HepG2 (cell line): Measurements from ENCODE around the gene GTF2H1. TPM values are rescaled to one million over a fixed set of nuclear protein-coding genes. Genes with fewer than 3 reads are reported as not detected.
A peak's percentile ranks its signal among the peaks of the same experiment; 100 is the strongest.

Experiments
- ATAC-seq: fragments of 200-7000 bp; cut with Tn5 transposase; 3 replicates; pipeline ENCODE4 v1.9.1; 2020; ENCODE audit warnings: mild to moderate bottlenecking, moderate library complexity
- BruUV-seq: library from RNA; stranded (reverse); fragments of 400-500 nt; replicated peaks from 2 replicates; lab custom pipeline; 2021; lab: Mats Ljungman, UMichigan
- CTCF ChIA-PET: fragments of 300-600 bp; formaldehyde crosslinking; extraction: SDS; loops from one replicate; lab custom pipeline; 2021; ENCODE audit warnings: low total read pairs, inconsistent platforms, low intra/inter-chr PET ratio; lab: Yijun Ruan, JAX
- POLR2A ChIA-PET: fragments of 350-600 bp; sonication (Branson Sonifier 250); formaldehyde crosslinking; loops from one replicate; lab custom pipeline; 2020; ENCODE audit warnings: antibody characterized with exemption, inconsistent platforms; lab: Yijun Ruan, JAX
- DNase-seq: peaks from one replicate; pipeline ENCODE4 v3.0.0-alpha.2; 2015; ENCODE audit warnings: low spot score
- FAIRE-seq: peaks from 3 replicates; lab custom pipeline; 2011; peaks lifted over from hg19 to GRCh38; lab: Jason Lieb, UNC
- H2AFZ ChIP-seq: one replicate; pipeline ENCODE4 v1.6.1; 2011; ENCODE audit warnings: low read length, inconsistent platforms
- H3K27ac ChIP-seq: fragments of 300-600 bp; 3 replicates; pipeline ENCODE4 v1.8.0; 2011; ENCODE audit warnings: mixed run types, mild to moderate bottlenecking, mixed read lengths, low read length, inconsistent platforms; ENCODE audit not compliant: insufficient read depth; ENCODE audit errors: extremely low read length
- H3K27me3 ChIP-seq, 2 experiments: fragments of 200-600 bp in 1 of 2; 2 replicates in 1 of 2; 3 replicates in 1 of 2; pipeline versions ENCODE4 v1.6.0 to v1.8.0; 2011; ENCODE audit warnings: low read length in 2 of 2, mild to moderate bottlenecking in 2 of 2, moderate library complexity in 2 of 2, inconsistent platforms in 1 of 2; ENCODE audit not compliant: insufficient read depth in 2 of 2, control insufficient read depth in 1 of 2
- H3K36me3 ChIP-seq, 2 experiments: fragments of 200-600 bp in 1 of 2; replicated peaks in 1 of 2; 2 replicates in 1 of 2; 3 replicates in 1 of 2; pipeline versions ENCODE4 v1.5.1 to v1.8.0; 2011; ENCODE audit warnings: low read length in 2 of 2, inconsistent platforms in 1 of 2; ENCODE audit not compliant: insufficient read depth in 2 of 2, control insufficient read depth in 1 of 2
- H3K4me1 ChIP-seq: 2 replicates; pipeline ENCODE4 v1.5.1; 2012; ENCODE audit warnings: low read length, inconsistent platforms; ENCODE audit not compliant: insufficient read depth
- H3K4me2 ChIP-seq: 2 replicates; pipeline ENCODE4 v1.6.0; 2011; ENCODE audit warnings: low read depth, low read length, inconsistent platforms
- H3K4me3 ChIP-seq, 3 experiments: fragments of 200-600 bp in 1 of 3; sonication (generic), shearing (Covaris generic) in 1 of 3; replicated peaks in 1 of 3; 2 replicates each; pipeline ENCODE4 v1.5.1; 2011 to 2016; ENCODE audit warnings: low read length in 3 of 3, inconsistent platforms in 2 of 3, low read depth in 2 of 3, mild to moderate bottlenecking in 2 of 3, control low read depth in 1 of 3, mixed read lengths in 1 of 3; ENCODE audit not compliant: insufficient read depth in 1 of 3
- H3K79me2 ChIP-seq: one replicate; pipeline ENCODE4 v1.6.1; 2011; ENCODE audit warnings: low read length, inconsistent platforms; ENCODE audit not compliant: insufficient read depth
- H3K9ac ChIP-seq: 2 replicates; pipeline ENCODE4 v1.6.0; 2011; ENCODE audit warnings: mild to moderate bottlenecking, low read depth, low read length, inconsistent platforms; ENCODE audit not compliant: insufficient read depth
- H3K9me3 ChIP-seq: 2 replicates; pipeline ENCODE4 v1.5.1; 2012; ENCODE audit warnings: mild to moderate bottlenecking, low read length
- H4K20me1 ChIP-seq: 2 replicates; pipeline ENCODE4 v1.6.0; 2011; ENCODE audit warnings: inconsistent platforms, mild to moderate bottlenecking, low read length, moderate library complexity; ENCODE audit not compliant: insufficient read depth
- ATM ChIP-seq: fragments of 450-650 bp; IDR thresholded peaks from 2 replicates; pipeline ENCODE4 v1.7.1; 2017; ENCODE audit warnings: mild to moderate bottlenecking, borderline replicate concordance
- HDAC6 ChIP-seq: fragments of 200-600 bp; sonication (generic); IDR thresholded peaks from 2 replicates; pipeline ENCODE4 v1.7.0; 2017; ENCODE audit warnings: mild to moderate bottlenecking, antibody characterized with exemption, low read length, low read depth
- HOXA9 ChIP-seq: sonication (generic); formaldehyde crosslinking; IDR thresholded peaks from 2 replicates; pipeline ENCODE4 v1.8.1; 2022; ENCODE audit warnings: missing genetic modification reagents, mild to moderate bottlenecking, moderate library complexity, borderline replicate concordance
- MAFK ChIP-seq, 2 experiments: IDR thresholded peaks in 1 of 2; conservative IDR thresholded peaks in 1 of 2; 2 replicates each; pipeline ENCODE4 v1.6.1; 2011; ENCODE audit warnings: improper control_type of control experiment in 2 of 2, low read length in 2 of 2
- NFE2L2 ChIP-seq: fragments of 150-350 bp; IDR thresholded peaks from 2 replicates; pipeline ENCODE4 v1.6.1; 2014; ENCODE audit warnings: low read length
- SCMH1 ChIP-seq: sonication (generic); formaldehyde crosslinking; IDR thresholded peaks from 2 replicates; pipeline ENCODE4 v1.9.0; 2021; ENCODE audit warnings: missing genetic modification reagents, mild to moderate bottlenecking, borderline replicate concordance
- SP5 ChIP-seq: IDR thresholded peaks from 2 replicates; pipeline ENCODE4 v1.6.1; 2016; ENCODE audit warnings: low read depth, borderline replicate concordance
- YEATS4 ChIP-seq: sonication (generic); formaldehyde crosslinking; IDR thresholded peaks from 2 replicates; pipeline ENCODE4 v1.4.0; 2020; ENCODE audit warnings: missing genetic modification reagents, borderline replicate concordance
- ZNF101 ChIP-seq: sonication (generic); formaldehyde crosslinking; IDR thresholded peaks from 2 replicates; pipeline ENCODE4 v1.4.0; 2020; ENCODE audit warnings: mild to moderate bottlenecking, low read depth, missing genetic modification reagents, borderline replicate concordance
- ZNF20 ChIP-seq: sonication (generic); formaldehyde crosslinking; IDR thresholded peaks from 2 replicates; pipeline ENCODE4 v1.4.0; 2020; ENCODE audit warnings: mild to moderate bottlenecking, moderate library complexity, missing genetic modification reagents
- ZNF362 ChIP-seq: sonication (generic); formaldehyde crosslinking; IDR thresholded peaks from 2 replicates; pipeline ENCODE4 v1.4.0; 2020; ENCODE audit warnings: missing genetic modification reagents, mild to moderate bottlenecking, borderline replicate concordance
- ZSCAN20 ChIP-seq: sonication (generic); formaldehyde crosslinking; IDR thresholded peaks from 2 replicates; pipeline ENCODE4 v1.4.0; 2020; ENCODE audit warnings: missing genetic modification reagents, mild to moderate bottlenecking, borderline replicate concordance
- ZSCAN5A ChIP-seq: sonication (generic); formaldehyde crosslinking; IDR thresholded peaks from 2 replicates; pipeline ENCODE4 v1.8.0; 2022; ENCODE audit warnings: mild to moderate bottlenecking, missing genetic modification reagents, borderline replicate concordance
- WGBS: methylation state at CpG from one replicate; pipeline ENCODE4 v1.1.6; 2017; ENCODE audit warnings: low lambda C conversion rate; 5-methylcytosine and 5-hydroxymethylcytosine counted together
- in situ Hi-C: cut with HindIII; loops from 2 replicates; pipeline ENCODE4 v1.10.0; 2017; ENCODE audit warnings: low pct_unique_long_range_greater_than_20kb; ENCODE audit not compliant: extremely low pct_ligation_motif_present
- intact Hi-C: fragments of 100-400 bp; cut with micrococcal nuclease; formaldehyde crosslinking; loops from one replicate; pipeline ENCODE4 v1.10.0; 2022; ENCODE audit not compliant: unreplicated experiment
- polyA plus RNA-seq, 8 experiments: library from polyadenylated mRNA; depleted of rRNA in 3 of 8; stranded (reverse) in 7 of 8; unstranded in 1 of 8; fragments of >200 nt; fragmentation: Illumina TruSeq in 4 of 8; extraction: Trizol in 4 of 8; gene quantifications; 2 replicates each; pipeline versions ENCODE4 v1.2.1 to v1.2.3, GENCODE V29; 2011 to 2016; ENCODE audit warnings: low read depth in 4 of 8, missing spikeins in 1 of 8, mixed read lengths in 1 of 8; ENCODE audit not compliant: insufficient read depth in 1 of 8
- total RNA-seq, 5 experiments: library from RNA; depleted of rRNA; stranded (reverse); fragments of >200 nt; fragmentation: Illumina TruSeq; extraction: Trizol; gene quantifications; 2 replicates each; pipeline ENCODE4 v1.2.3, GENCODE V29; 2016; ENCODE audit warnings: low read depth in 1 of 5

GTF2H1 gene
- total and polyA plus RNA-seq, 2 of the 13 experiments (the other 11 are each of a cell fraction or from before 2014, with no cell fraction given): 15.7 to 51.4 TPM

GRCh38 chr11:18384157-18384641 is 61.8 kb downstream of the GTF2H1 start (continued):
- TF ChIP-seq ZSCAN5A (CRISPR knock-in tag) (no peak), HOXA9 (no peak), ZNF362 (CRISPR knock-in tag) (peak; percentile 48; the same call in 1 of the 2 replicates), ZNF101 (CRISPR knock-in tag) (0 out of 2 replicates have a peak, but pooled peaks have one; percentile 26), ATM (no peak), YEATS4 (CRISPR knock-in tag) (peak; percentile 69; the same call in 1 of the 2 replicates)

GRCh38 chr11:18390088-18390487 is 67.7 kb downstream of the GTF2H1 start:
- Histone ChIP-seq H3K36me3 (no peaks in the 10 kb centered on the region), H4K20me1 (peaks cover 1% of the 10 kb centered on the region; the same call in 1 of the 2 replicates), H3K79me2 (peaks cover 11% of the 10 kb centered on the region), H3K9ac (no peak overlapping the region), H3K27ac (no peak overlapping the region), H3K4me3 (no peak overlapping the region), H2AFZ (no peak overlapping the region), H3K27me3 (no peaks in the 10 kb centered on the region; a peak in 1 of 5 replicates), H3K4me1 (peaks cover 58% of the 10 kb centered on the region), H3K9me3 (no peaks in the 10 kb centered on the region), H3K4me2 (no peak overlapping the region)
- BruUV-seq: no TSS peak
- in situ Hi-C loops (no loop called here), intact Hi-C loops (loop anchor here (10.0 kb wide), 1 partner anchor 135 kb away; the partner anchor contains the start of gene TSG101)
- 91% methylated on average over 3 of the region's 3 CpGs for WGBS
- DNase-seq (no peak), ATAC-seq (no peak), FAIRE-seq (no peak)
- TF ChIP-seq ZNF20 (CRISPR knock-in tag) (no peak), ZSCAN20 (CRISPR knock-in tag) (no peak), SCMH1 (CRISPR knock-in tag) (no peak), SP5 (CRISPR knock-in tag) (no peak), HDAC6 (no peak), MAFK (conservative IDR thresholded peaks at IDR 0.05 in 1 of 2, IDR thresholded peaks at IDR 0.05 in 1 of 2; ENCODE audit: low read length in 2 of 2) (peak in 1 of 2 experiments; percentile 3; a peak in 1 of 4 replicates), NFE2L2 (peak; percentile 66)
- ChIA-PET POLR2A (no interaction called here), CTCF (no interaction called here)
